ENCODE measurements around the gene ARMC3. TPM values are rescaled to one million over a fixed set of nuclear protein-coding genes. Genes with fewer than 3 reads are reported as not detected.
A peak's percentile ranks its signal among the peaks of the same experiment; 100 is the strongest.

ARMC3 gene
- total RNA-seq, 1 donor = not detected

GRCh38 chr10:22990443-22990842 is 62.6 kb downstream of the ARMC3 start:
- no peak overlapping the region for H3K4me3 ChIP-seq (ENCODE audit: low read depth, low read length)
- DNase-seq (ENCODE audit: low read depth) = no peak
- TF ChIP-seq CTCF (IDR thresholded peaks at IDR 0.05; ENCODE audit: insufficient read depth, low read length) = no peak

GRCh38 chr10:22992075-22992474 is 64.2 kb downstream of the ARMC3 start:
- no peak overlapping the region for H3K4me3 ChIP-seq (ENCODE audit: low read depth, low read length)
- TF ChIP-seq CTCF (IDR thresholded peaks at IDR 0.05; ENCODE audit: insufficient read depth, low read length) = no peak
- DNase-seq (ENCODE audit: low read depth) = no peak

- H3K4me3 ChIP-seq (ENCODE audit: low read depth, low read length) = no peak overlapping the region
- no peak for DNase-seq (ENCODE audit: low read depth)
- TF ChIP-seq CTCF (IDR thresholded peaks at IDR 0.05; ENCODE audit: insufficient read depth, low read length) = no peak
Observed at GRCh38 chr10:22992621-22993020, 64.8 kb downstream of the ARMC3 start.

GRCh38 chr10:22993314-22993713 is 65.5 kb downstream of the ARMC3 start:
- no peak for TF ChIP-seq CTCF (IDR thresholded peaks at IDR 0.05; ENCODE audit: insufficient read depth, low read length)
- H3K4me3 ChIP-seq (ENCODE audit: low read depth, low read length) = no peak overlapping the region
- no peak for DNase-seq (ENCODE audit: low read depth)

- DNase-seq (ENCODE audit: low read depth) = peak; percentile 60
- no peak overlapping the region for H3K4me3 ChIP-seq (ENCODE audit: low read depth, low read length)
- no peak for TF ChIP-seq CTCF (IDR thresholded peaks at IDR 0.05; ENCODE audit: insufficient read depth, low read length)
Observed at GRCh38 chr10:22997096-22997495, 69.2 kb downstream of the ARMC3 start.

GRCh38 chr10:22998091-22998490 is 70.2 kb downstream of the ARMC3 start:
- DNase-seq (ENCODE audit: low read depth) = no peak
- no peak for TF ChIP-seq CTCF (IDR thresholded peaks at IDR 0.05; ENCODE audit: insufficient read depth, low read length)
- no peak overlapping the region for H3K4me3 ChIP-seq (ENCODE audit: low read depth, low read length)

GRCh38 chr10:22999942-23000341 is 72.1 kb downstream of the ARMC3 start:
- TF ChIP-seq CTCF (IDR thresholded peaks at IDR 0.05; ENCODE audit: insufficient read depth, low read length) = no peak
- H3K4me3 ChIP-seq (ENCODE audit: low read depth, low read length) = no peak overlapping the region
- DNase-seq (ENCODE audit: low read depth) = no peak

All from fibroblast of the aortic adventitia (primary cell).